ENCODE data around the gene WDR75.
A peak's percentile ranks its signal among the peaks of the same experiment; 100 is the strongest.
"Not testable (repeated sequence)": the region's sequence is repeated elsewhere in the genome, so short reads cannot be mapped to it uniquely, and the experiment has no call there.

The WDR75 gene

DNA sequence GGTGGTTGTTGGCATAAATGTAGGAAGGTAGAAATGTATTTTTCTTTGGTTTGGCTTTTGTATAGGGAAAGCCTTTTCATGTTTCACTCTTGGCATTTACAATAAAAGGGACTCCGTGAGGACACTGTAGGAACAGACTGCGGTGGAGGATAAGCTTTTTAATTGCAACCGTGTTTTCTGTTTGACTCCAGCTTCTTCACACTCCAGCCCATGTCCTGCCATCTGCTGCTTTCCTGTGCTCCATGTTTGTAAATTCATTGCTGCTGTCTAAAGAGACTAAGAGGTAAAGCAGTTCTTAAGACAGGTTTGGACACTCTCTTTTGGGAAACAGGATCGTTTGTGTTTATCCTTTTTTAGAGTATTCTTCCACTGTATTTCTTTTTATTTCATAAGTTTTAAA, 33.3 kb downstream of the WDR75 start:
- H3K9ac ChIP-seq (ENCODE audit: low read depth, low read length), result no peak overlapping the region
- no peak for TF ChIP-seq EZH2 (IDR thresholded peaks at IDR 0.05; ENCODE audit: borderline replicate concordance, low read depth, low read length, severe bottlenecking)
- TF ChIP-seq, protein P1, sequence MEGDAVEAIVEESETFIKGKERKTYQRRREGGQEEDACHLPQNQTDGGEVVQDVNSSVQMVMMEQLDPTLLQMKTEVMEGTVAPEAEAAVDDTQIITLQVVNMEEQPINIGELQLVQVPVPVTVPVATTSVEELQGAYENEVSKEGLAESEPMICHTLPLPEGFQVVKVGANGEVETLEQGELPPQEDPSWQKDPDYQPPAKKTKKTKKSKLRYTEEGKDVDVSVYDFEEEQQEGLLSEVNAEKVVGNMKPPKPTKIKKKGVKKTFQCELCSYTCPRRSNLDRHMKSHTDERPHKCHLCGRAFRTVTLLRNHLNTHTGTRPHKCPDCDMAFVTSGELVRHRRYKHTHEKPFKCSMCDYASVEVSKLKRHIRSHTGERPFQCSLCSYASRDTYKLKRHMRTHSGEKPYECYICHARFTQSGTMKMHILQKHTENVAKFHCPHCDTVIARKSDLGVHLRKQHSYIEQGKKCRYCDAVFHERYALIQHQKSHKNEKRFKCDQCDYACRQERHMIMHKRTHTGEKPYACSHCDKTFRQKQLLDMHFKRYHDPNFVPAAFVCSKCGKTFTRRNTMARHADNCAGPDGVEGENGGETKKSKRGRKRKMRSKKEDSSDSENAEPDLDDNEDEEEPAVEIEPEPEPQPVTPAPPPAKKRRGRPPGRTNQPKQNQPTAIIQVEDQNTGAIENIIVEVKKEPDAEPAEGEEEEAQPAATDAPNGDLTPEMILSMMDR (IDR thresholded peaks at IDR 0.05; ENCODE audit: borderline replicate concordance, extremely low read depth, low read length, poor library complexity, severe bottlenecking), result no peak
- H3K4me1 ChIP-seq (ENCODE audit: insufficient read depth, low read length), result no peaks in the 10 kb centered on the region
- H3K4me2 ChIP-seq (ENCODE audit: insufficient read depth, low read length), result no peak overlapping the region
- no peaks in the 10 kb centered on the region for H3K79me2 ChIP-seq (ENCODE audit: insufficient read depth, low read length)
- H4K20me1 ChIP-seq (ENCODE audit: insufficient read depth, low read length), result no peaks in the 10 kb centered on the region
- H3K27me3 ChIP-seq (ENCODE audit: insufficient read depth, low read length, poor library complexity), result no peaks in the 10 kb centered on the region
- H3K4me3 ChIP-seq (ENCODE audit: low read depth in 1 of 2, low read length in 2 of 2), result no peak overlapping the region
- peaks cover 58% of the 10 kb centered on the region for H3K36me3 ChIP-seq (ENCODE audit: insufficient read depth, low read length)
- no peaks in the 10 kb centered on the region for H3K9me3 ChIP-seq (ENCODE audit: insufficient read depth, low read length, severe bottlenecking)
- DNase-seq, result no peak
- no peak for ATAC-seq (ENCODE audit: insufficient read depth, low read depth)
- H3K27ac ChIP-seq (ENCODE audit: low read length), result no peak overlapping the region
- no peak overlapping the region for H2AFZ ChIP-seq (ENCODE audit: low read depth, low read length)

DNA sequence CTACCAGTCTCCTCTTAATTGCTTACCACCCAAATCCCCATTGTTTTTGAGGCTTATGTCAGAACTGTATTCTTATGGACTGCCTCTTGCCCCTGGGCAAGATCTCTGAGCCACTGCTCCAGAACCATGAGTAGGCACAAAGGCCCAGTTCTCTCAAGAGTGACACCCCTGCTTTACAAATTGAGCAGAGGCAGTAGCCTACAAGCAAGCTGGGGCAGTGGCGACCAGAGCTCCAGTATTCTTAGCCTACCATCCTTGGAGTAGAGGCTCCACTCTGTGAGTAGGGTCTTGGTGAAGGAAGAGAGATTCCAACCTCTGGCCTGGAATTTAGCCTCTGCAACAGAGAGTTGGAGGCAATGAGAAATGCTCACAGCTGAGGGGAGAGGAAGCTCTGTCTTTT, 36.5 kb downstream of the WDR75 start:
- H3K4me3 ChIP-seq (ENCODE audit: low read depth in 1 of 2, low read length in 2 of 2), result no peak overlapping the region
- H4K20me1 ChIP-seq (ENCODE audit: insufficient read depth, low read length), result no peaks in the 10 kb centered on the region
- H3K4me1 ChIP-seq (ENCODE audit: insufficient read depth, low read length), result no peaks in the 10 kb centered on the region
- ATAC-seq (ENCODE audit: insufficient read depth, low read depth) (0 out of 3 replicates have a peak, but pooled peaks have one; percentile 19), DNase-seq (no peak)
- H3K79me2 ChIP-seq (ENCODE audit: insufficient read depth, low read length), result no peaks in the 10 kb centered on the region
- H3K4me2 ChIP-seq (ENCODE audit: insufficient read depth, low read length), result no peak overlapping the region
- H3K9me3 ChIP-seq (ENCODE audit: insufficient read depth, low read length, severe bottlenecking), result no peaks in the 10 kb centered on the region
- no peak overlapping the region for H2AFZ ChIP-seq (ENCODE audit: low read depth, low read length)
- no peaks in the 10 kb centered on the region for H3K27me3 ChIP-seq (ENCODE audit: insufficient read depth, low read length, poor library complexity)
- TF ChIP-seq, protein P1 (IDR thresholded peaks at IDR 0.05; ENCODE audit: borderline replicate concordance, extremely low read depth, low read length, poor library complexity, severe bottlenecking), result no peak
- TF ChIP-seq EZH2 (IDR thresholded peaks at IDR 0.05; ENCODE audit: borderline replicate concordance, low read depth, low read length, severe bottlenecking), result no peak
- H3K36me3 ChIP-seq (ENCODE audit: insufficient read depth, low read length), result peaks cover 31% of the 10 kb centered on the region; the same call in 1 of the 2 replicates
- no peak overlapping the region for H3K27ac ChIP-seq (ENCODE audit: low read length)
- H3K9ac ChIP-seq (ENCODE audit: low read depth, low read length), result no peak overlapping the region

DNA sequence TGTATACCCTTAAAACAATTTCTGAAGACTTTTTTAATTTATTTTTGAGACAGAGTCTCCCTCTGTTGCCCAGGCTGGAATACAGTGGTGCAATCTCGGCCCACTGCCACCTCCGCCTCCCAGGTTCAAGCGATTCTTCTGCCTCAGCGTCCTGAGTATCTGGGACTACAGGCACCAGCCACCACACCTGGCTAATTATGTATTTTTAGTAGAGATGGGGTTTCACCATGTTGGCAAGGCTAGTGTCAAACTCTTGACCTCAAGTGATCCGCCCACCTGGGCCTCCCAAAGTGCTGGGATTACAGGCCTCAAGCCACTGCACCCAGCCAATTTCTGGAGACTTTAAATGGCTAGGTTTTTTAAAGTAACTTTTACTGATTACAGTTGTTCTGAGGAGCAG, 37.0 kb downstream of the WDR75 start:
- not testable (repeated sequence) for H3K4me2 ChIP-seq (ENCODE audit: insufficient read depth, low read length); H3K4me3 ChIP-seq (ENCODE audit: low read depth in 1 of 2, low read length in 2 of 2); H3K9ac ChIP-seq (ENCODE audit: low read depth, low read length); H3K27ac ChIP-seq (ENCODE audit: low read length); H3K27me3 ChIP-seq (ENCODE audit: insufficient read depth, low read length, poor library complexity); H4K20me1 ChIP-seq (ENCODE audit: insufficient read depth, low read length); ATAC-seq (ENCODE audit: insufficient read depth, low read depth); H3K79me2 ChIP-seq (ENCODE audit: insufficient read depth, low read length); DNase-seq; H3K4me1 ChIP-seq (ENCODE audit: insufficient read depth, low read length); H2AFZ ChIP-seq (ENCODE audit: low read depth, low read length); H3K9me3 ChIP-seq (ENCODE audit: insufficient read depth, low read length, severe bottlenecking)
- H3K36me3 ChIP-seq (ENCODE audit: insufficient read depth, low read length), result peaks cover 29% of the 10 kb centered on the region; the same call in 1 of the 2 replicates

DNA sequence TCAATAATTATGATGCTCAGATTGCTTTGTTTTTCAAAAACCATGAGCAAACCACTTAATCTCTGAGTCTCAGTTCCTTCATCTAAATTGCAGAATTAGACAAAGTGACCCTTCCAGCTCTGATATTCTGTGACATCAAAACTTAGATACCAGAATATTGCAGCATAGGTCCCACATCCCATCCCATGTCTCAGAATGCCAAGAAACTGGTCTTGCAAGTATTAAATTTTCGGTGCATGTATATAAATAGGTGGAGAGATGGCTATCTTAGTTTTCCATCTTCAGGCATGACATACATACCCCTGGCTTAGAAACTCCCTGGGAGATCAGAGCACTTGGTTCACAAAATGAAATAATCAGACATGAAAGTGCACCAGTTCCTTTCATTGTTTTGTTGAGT, 39.8 kb downstream of the WDR75 start:
- Histone ChIP-seq H3K79me2 (ENCODE audit: insufficient read depth, low read length) (no peaks in the 10 kb centered on the region), H3K9ac (ENCODE audit: low read depth, low read length) (no peak overlapping the region), H3K9me3 (ENCODE audit: insufficient read depth, low read length, severe bottlenecking) (no peaks in the 10 kb centered on the region), H3K27me3 (ENCODE audit: insufficient read depth, low read length, poor library complexity) (no peaks in the 10 kb centered on the region), H3K4me2 (ENCODE audit: insufficient read depth, low read length) (no peak overlapping the region), H3K4me1 (ENCODE audit: insufficient read depth, low read length) (no peaks in the 10 kb centered on the region), H3K36me3 (ENCODE audit: insufficient read depth, low read length) (peaks cover 4% of the 10 kb centered on the region; the same call in 1 of the 2 replicates), H3K4me3 (ENCODE audit: low read depth in 1 of 2, low read length in 2 of 2) (no peak overlapping the region), H4K20me1 (ENCODE audit: insufficient read depth, low read length) (no peaks in the 10 kb centered on the region), H3K27ac (ENCODE audit: low read length) (no peak overlapping the region), H2AFZ (ENCODE audit: low read depth, low read length) (no peak overlapping the region)
- DNase-seq (no peak), ATAC-seq (ENCODE audit: insufficient read depth, low read depth) (no peak)
- TF ChIP-seq EZH2 (IDR thresholded peaks at IDR 0.05; ENCODE audit: borderline replicate concordance, low read depth, low read length, severe bottlenecking), result no peak
- TF ChIP-seq, protein P1 (IDR thresholded peaks at IDR 0.05; ENCODE audit: borderline replicate concordance, extremely low read depth, low read length, poor library complexity, severe bottlenecking), result no peak
